Retinal pigment epithelial cell (primary cell): Measurements from ENCODE around the gene DBF4.
"Not testable (repeated sequence)": the region's sequence is repeated elsewhere in the genome, so short reads cannot be mapped to it uniquely, and the experiment has no call there.

Source experiments
- DNase-seq: peaks from one replicate; pipeline ENCODE4 v3.0.0-alpha.2; 2010; ENCODE audit warnings: low read depth
- H3K4me3 ChIP-seq: 2 replicates; pipeline ENCODE4 v1.5.1; 2011; ENCODE audit warnings: mild to moderate bottlenecking, low read length, control low read depth, moderate library complexity
- CTCF ChIP-seq: conservative IDR thresholded peaks from 2 replicates; pipeline ENCODE4 v1.5.1; 2011; ENCODE audit warnings: low read depth, low read length, control low read depth, inconsistent platforms

The DBF4 gene

GRCh38 chr7:87853237-87853864, 22.9 kb upstream of the DBF4 start:
- DNase-seq: no peak
- H3K4me3 ChIP-seq: no peak overlapping the region
- TF ChIP-seq CTCF: no peak

- TF ChIP-seq CTCF: no peak
- no peak for DNase-seq
- H3K4me3 ChIP-seq: no peak overlapping the region
These were observed 17.7 kb upstream of the DBF4 start for GRCh38 chr7:87858417-87859100.

GRCh38 chr7:87866089-87866488, 10.2 kb upstream of the DBF4 start:
- DNase-seq: no peak
- no peak overlapping the region for H3K4me3 ChIP-seq
- no peak for TF ChIP-seq CTCF

GRCh38 chr7:87866533-87866932, 9.8 kb upstream of the DBF4 start:
- H3K4me3 ChIP-seq, DNase-seq: not testable (repeated sequence)

GRCh38 chr7:87870471-87870870, 5.8 kb upstream of the DBF4 start:
- no peak for TF ChIP-seq CTCF
- DNase-seq: no peak
- H3K4me3 ChIP-seq: no peak overlapping the region

- no peak for DNase-seq
- H3K4me3 ChIP-seq: no peak overlapping the region
- TF ChIP-seq CTCF: no peak
These were observed 3.9 kb upstream of the DBF4 start for GRCh38 chr7:87872346-87872745.

GRCh38 chr7:87873328-87873727, 3.0 kb upstream of the DBF4 start:
- not testable (repeated sequence) for H3K4me3 ChIP-seq, DNase-seq

- DNase-seq: no peak
- no peak for TF ChIP-seq CTCF
- no peak overlapping the region for H3K4me3 ChIP-seq
These were observed 2.2 kb upstream of the DBF4 start for GRCh38 chr7:87874066-87874465.
